Stimulated activated CD8-positive, alpha-beta memory T cell treated with anti-CD3 and anti-CD28 coated beads, Interleukin-12 subunit alpha, Interleukin-12 subunit beta, amount 100 ng/mL, for 24 hours (primary cell): ENCODE measurements around the gene TBC1D14.

ENCODE experiments used
- DNase-seq: peaks from one replicate; pipeline ENCODE4 v3.0.0-alpha.2; 2020; ENCODE audit errors: extremely low read depth

The TBC1D14 gene

GRCh38 chr4:7020856-7021255 lies 111.2 kb downstream of the TBC1D14 start:
- no peak for DNase-seq

GRCh38 chr4:7021355-7021754 lies 111.7 kb downstream of the TBC1D14 start:
- no peak for DNase-seq

- no peak for DNase-seq
These were observed 112.5 kb downstream of the TBC1D14 start for GRCh38 chr4:7021930-7022664.

GRCh38 chr4:7023486-7023885 lies 113.9 kb downstream of the TBC1D14 start:
- DNase-seq: no peak

GRCh38 chr4:7023901-7024300 lies 114.3 kb downstream of the TBC1D14 start:
- DNase-seq: no peak

- no peak for DNase-seq
These were observed 114.8 kb downstream of the TBC1D14 start for GRCh38 chr4:7024336-7024890.

- DNase-seq: no peak
These were observed 115.5 kb downstream of the TBC1D14 start for GRCh38 chr4:7025040-7025602.

- no peak for DNase-seq
These were observed 116.5 kb downstream of the TBC1D14 start for GRCh38 chr4:7026107-7026506.

GRCh38 chr4:7027284-7027683 lies 117.7 kb downstream of the TBC1D14 start:
- no peak for DNase-seq

- DNase-seq: no peak
These were observed 118.3 kb downstream of the TBC1D14 start for GRCh38 chr4:7027913-7028312.

GRCh38 chr4:7029212-7029611 lies 119.6 kb downstream of the TBC1D14 start:
- no peak for DNase-seq

- no peak for DNase-seq
These were observed 120.3 kb downstream of the TBC1D14 start for GRCh38 chr4:7029921-7030320.

- DNase-seq: no peak
These were observed 121.2 kb downstream of the TBC1D14 start for GRCh38 chr4:7030856-7031255.

- no peak for DNase-seq
These were observed 122.2 kb downstream of the TBC1D14 start for GRCh38 chr4:7031558-7032449.

GRCh38 chr4:7032596-7032995 lies 123.0 kb downstream of the TBC1D14 start:
- no peak for DNase-seq

- DNase-seq: no peak
These were observed 124.8 kb downstream of the TBC1D14 start for GRCh38 chr4:7034262-7035081.

GRCh38 chr4:7037425-7037824 lies 127.8 kb downstream of the TBC1D14 start:
- no peak for DNase-seq

GRCh38 chr4:7040765-7041164 lies 131.1 kb downstream of the TBC1D14 start:
- no peak for DNase-seq

- no peak for DNase-seq
These were observed 131.6 kb downstream of the TBC1D14 start for GRCh38 chr4:7041246-7041645.

GRCh38 chr4:7041801-7042502 lies 132.3 kb downstream of the TBC1D14 start:
- no peak for DNase-seq
